CD4-positive, alpha-beta T cell treated with Interleukin-17A for 4 hours (primary cell): ENCODE data around the gene SLC22A6.

Experiments used
- DNase-seq: peaks from one replicate; pipeline ENCODE4 v3.0.0-alpha.2; 2020; ENCODE audit warnings: mixed read lengths

Gene SLC22A6

GRCh38 chr11:62930157-62930556, 54.6 kb downstream of the SLC22A6 start:
- no peak for DNase-seq

- no peak for DNase-seq
Measured at GRCh38 chr11:62928011-62928410, 56.8 kb downstream of the SLC22A6 start.

GRCh38 chr11:62926680-62927455, 57.9 kb downstream of the SLC22A6 start:
- no peak for DNase-seq
